ENCODE results near the gene INTS6.

Gene INTS6

DNA sequence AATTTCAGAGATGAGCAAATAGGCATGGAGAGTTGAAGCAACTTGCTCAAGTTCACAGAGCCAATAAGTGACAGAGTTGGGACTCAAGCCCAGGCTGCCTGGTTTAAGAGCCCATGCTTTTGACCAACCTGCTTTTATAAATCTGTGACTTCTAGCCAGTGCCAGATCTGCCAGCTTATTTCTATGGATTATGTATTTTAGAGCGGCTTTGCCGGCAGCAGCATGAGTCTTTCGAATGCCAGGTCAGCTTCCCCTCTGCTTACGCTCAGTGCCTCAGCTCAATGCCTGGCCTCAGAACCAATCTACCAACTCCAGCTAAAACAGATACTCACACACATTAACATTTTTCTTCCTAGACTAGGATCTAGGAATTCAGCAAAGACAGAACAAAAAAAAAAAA lies 111.0 kb downstream of the INTS6 start:
- DNase-seq = no peak

DNA sequence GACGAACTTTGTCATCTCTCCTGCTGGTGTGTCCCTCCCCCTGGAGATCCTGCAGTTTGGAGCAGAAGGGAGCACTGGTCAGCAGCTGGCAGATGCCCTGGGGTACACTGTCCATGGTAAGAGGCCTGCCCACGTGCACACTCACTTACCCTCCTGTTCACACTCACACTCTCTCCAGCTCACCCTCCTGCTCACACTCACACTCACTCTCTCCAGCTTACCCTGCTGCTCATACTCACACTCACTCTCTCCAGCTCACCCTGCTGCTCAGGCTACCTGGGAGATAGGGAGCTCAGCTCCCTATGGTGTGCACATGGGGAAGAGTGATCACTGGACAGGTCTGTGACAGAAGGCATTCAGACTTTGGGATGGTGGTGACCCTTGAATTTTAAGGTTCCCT lies 111.6 kb downstream of the INTS6 start:
- DNase-seq = no peak

DNA sequence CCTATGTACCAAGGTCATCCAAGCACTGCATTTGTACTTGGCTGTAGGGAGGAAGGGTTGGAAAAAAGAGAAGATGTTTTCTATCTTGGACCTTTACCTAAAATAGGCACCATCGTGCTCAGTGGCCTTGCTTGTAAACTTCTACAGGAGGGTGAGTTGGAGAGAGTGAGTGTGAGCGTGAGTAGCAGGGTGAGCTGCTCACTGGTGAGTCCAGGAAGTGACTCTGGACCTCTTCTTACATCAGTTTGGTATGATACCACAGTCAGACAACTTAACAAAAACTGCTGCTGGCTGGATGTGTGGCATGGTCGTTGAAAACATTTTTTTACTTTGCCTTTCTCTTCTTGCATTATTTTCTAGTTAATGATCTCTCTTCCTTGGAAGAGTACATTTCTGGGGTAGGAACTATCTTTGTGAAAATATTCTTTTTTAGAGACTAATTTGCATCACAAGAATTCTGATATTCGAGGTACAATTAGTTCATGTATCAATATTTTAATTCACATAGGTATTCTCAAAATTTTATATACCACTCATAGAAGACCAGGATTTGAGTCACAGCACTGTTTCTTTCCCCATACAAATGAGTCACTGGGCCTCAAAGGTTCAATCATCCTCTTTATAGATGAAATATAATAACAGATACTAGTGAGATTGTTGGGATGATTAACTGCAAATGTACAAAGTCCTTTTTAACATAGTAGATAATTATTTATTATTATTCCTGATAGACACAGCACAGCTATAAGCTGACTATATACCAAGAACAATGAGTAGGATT lies 112.7 kb downstream of the INTS6 start:
- DNase-seq = no peak

GRCh38 chr13:51339354-51339753 lies 113.5 kb downstream of the INTS6 start, which contains the start of gene SERPINE3:
TSS of gene SERPINE3 (plus strand) at chr13:51339691. CDS start at chr13:51341092, 1,401 bp downstream.
- DNase-seq = no peak

GRCh38 chr13:51336746-51337145 lies 116.1 kb downstream of the INTS6 start:
- no peak for DNase-seq

- DNase-seq = no peak
These were observed 119.0 kb downstream of the INTS6 start for GRCh38 chr13:51333826-51334225.

DNA sequence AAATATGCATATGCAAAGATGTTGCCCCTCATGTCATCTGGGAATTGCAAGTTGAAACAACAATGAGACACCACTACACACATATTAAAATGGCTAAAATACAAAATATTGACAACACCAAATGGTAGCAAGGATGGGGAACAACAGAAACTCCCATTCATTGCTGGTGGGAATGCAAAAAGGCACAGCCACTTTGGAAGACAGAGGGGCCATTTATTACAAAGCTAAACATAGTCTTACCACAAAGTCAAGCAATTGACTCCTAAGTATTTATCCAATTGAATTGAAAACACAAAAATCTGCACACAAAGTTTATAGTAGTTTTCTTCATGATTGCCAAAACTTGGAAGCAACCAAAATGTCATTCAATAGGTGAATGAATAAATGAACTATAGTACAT lies 119.4 kb downstream of the INTS6 start:
- DNase-seq = no peak

DNA sequence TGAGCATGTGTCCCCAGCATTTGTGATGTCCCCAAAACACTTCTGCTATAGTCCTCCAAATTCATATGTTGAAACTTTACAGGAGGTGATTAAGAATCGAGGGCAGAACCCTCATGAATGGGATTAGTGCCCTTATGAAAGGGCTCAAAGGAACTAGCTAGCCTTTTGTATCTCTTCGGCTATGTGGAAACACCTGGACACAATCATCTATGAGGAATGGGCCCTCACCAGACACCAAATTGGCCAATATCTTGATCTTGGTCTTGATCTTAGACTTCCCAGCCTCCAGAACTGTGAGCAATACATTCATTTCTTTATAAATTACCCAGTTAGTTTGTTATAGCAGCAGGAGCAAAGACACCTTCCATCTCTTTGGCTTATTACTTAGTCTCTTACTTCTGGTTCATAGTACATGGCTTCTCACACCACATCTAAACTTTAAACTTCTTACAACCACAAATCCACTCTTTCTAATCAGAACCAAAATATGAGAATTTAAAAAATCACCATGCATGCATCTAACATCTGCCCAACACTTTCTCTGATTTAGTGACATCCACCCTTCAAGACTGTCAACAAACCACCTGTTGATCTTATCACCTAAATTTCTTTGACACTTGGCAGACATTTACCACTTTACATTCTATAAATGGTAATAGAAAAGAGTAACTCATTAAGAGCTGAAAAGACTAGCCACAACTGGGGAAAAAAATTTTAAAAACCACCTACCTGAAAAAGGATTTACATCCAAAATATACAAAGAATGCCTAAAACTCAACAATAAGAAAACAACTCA lies 120.1 kb downstream of the INTS6 start:
- DNase-seq = no peak

DNA sequence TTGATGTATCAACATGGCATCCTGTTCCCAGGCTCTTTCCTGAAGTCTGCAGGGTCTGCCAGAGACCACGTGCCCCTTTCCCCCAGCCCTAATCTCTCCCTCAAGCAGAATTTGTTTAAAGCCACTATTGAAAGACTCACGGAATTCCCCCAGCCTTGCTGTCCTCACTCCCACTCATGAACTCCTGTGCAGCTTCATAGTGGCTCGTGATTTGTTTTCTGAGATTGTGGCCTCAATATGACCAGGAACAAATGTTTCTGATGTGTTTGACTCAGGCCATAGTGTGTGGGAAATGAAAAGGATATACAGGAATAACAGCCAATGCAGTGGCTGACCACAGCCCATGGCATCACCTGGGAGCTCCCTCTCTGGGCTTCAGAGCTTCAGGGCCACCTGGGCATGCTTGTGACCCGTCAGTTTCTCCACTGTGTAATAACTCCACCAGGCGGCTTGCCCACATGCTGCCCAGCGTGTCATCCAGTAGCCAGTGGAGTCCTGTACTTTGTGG lies 121.4 kb downstream of the INTS6 start:
- no peak for DNase-seq

DNA sequence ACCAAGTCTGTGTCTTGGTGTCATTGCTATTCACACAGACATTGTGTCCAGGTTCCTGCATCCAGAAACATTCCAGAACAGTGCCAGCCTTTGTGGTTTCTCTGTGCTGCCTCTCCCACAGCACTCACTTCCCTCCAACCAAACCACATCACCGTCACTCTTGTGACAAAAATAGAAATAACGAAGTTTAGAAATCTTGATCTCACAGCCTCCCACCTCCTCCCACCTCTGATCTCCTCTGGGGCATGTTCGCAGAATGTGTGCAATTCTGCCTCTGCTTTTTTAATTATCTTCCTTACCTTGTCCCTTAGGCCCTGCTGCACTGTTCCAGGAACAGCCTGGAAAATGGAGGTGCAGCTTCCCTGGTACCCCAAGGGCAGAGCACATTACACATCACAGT lies 122.0 kb downstream of the INTS6 start:
- no peak for DNase-seq

GRCh38 chr13:51329606-51330005 lies 123.2 kb downstream of the INTS6 start:
- DNase-seq = no peak

GRCh38 chr13:51328488-51328887 lies 124.3 kb downstream of the INTS6 start:
- DNase-seq = no peak

DNA sequence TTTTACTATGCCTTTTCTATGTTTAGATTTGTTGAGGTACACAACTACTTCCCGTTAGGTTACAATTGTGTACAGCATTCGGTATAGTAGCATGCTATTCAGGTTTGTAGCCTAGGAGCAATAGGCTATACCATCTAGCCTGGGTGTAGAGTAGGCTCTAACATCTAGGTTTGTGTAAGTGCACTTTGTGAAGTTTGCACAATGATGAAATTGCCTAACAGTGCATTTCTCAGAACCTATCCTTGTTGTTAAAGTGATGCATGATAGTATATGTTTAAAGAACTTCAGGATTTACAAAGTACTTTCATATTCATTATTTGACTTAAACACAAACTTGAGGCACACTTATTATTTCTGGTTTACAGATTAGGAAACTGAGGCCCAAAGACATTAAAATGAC lies 124.9 kb downstream of the INTS6 start:
- DNase-seq = no peak

DNA sequence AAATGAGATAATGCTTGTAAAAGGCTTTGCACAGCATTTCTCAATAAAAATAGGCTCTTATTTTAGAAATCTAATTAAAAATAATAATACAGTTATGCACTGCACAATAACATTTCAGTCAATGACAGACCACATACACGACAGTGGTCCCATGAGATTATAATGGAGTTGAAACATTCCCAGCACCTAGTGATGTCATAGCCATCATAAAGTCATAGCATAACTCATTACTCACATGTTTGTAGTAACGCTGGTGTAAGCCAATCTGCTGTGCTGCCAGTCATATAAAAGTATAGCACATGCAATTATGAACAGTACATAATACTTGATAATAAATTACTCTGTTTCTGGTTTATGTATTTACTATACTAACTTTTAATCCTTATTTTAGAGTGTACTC lies 126.1 kb downstream of the INTS6 start:
- no peak for DNase-seq

- no peak for DNase-seq
These were observed 127.0 kb downstream of the INTS6 start for GRCh38 chr13:51325837-51326236.

DNA sequence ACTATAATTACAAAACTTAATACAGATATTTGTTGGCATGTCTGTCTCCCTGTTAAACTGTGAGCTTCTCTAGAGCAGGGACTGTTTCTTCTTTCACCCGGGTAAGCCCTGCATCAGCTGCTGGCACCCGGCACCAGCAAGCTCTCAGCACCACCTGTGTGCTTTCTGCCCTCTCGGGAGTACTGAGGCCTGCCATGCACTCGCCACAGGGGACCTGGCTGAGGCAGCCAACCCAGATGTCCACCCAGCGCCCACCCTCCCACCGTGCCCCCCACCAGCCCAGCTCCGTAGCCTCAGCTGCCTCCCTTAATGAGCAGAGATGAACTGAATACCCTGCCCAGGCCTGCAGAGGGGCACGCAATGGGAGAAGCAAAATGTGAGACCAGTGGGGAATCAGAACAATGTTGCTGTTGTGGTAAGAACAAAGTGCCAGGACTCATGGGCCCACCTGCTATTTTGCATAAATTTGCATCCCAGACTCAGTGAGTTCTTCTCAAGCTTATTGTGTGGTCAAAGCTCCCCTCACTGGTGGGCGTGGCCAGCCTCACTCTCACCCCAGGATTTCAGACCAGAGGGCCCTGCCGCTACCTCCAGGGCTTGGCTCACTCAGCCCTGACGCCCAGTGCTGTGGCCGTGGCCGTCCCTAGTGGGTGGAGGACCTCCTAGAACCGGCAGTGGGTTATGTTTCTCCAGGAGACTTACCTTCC lies 128.0 kb downstream of the INTS6 start:
- no peak for DNase-seq

DNA sequence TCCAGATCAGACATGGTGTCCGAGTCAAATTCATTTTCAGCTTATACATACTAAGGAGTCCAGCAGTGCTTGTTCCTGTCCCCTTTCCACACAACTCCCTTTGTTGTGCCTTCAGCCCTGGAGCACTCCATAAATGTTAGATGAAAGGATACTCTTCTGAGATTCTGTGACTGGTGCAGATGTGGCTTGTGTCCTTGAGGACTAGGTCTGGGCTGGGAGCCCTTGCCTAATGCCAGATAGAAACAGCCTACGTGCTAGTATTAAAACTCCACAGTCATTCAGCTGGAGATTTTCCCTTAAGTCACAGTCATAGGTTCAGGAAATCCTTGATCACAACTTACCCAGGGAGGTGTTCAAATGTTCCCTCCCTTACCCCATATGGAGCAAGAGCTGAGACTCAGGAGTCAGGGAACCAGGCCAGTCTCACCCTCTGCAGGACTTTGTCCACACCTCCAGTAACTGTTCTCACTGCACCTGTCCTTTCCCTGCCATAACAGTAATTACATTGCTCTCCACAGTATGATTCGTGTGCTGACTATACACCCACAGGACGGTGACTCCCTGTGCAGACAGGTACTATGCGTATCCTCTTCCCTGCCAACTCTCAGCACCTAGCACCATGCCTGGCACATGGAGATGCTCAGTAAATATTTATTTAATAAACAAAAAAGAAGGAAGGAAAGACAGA lies 128.9 kb downstream of the INTS6 start:
- DNase-seq = no peak

DNA sequence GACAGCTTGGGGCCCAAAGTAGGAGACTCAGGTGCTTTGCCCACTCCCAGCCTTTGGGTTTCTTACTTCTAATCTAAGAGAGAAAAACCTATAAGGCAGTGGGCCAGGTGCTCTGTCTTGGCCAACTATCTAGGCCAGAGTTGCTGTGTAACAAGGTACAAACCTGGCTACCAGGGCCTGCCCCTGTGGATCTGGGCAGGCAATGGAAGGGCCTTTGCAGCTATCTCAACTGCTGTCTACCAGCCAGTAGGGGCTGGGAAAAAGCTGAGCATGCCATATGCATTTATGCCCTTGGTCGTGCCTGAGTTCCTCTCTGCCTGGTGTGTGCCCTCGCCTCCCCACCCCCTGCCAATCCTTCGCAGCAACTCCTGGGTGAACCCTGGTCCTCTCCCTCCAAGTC lies 130.0 kb downstream of the INTS6 start:
- no peak for DNase-seq

DNA sequence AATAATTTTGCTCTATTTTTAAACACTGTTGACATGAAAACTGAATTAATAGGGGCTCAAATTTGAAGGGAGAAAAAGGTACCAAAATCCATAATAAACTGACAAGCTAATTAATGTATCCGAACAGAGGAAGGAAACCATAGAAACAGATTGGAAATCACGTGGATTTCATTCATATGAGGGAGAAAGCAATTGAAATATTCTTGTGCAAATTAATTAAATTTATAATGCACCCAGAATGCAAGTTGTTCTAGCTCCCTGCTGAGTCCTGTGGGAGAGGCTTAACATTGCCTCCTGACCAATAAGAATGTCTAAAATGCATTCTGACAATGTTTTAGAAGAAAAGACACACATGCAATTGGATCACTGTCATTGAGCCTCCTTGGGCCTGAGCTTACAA lies 131.0 kb downstream of the INTS6 start:
- no peak for DNase-seq

- no peak for DNase-seq
These were observed 134.0 kb downstream of the INTS6 start for GRCh38 chr13:51318876-51319275.

- DNase-seq = no peak
These were observed 134.8 kb downstream of the INTS6 start for GRCh38 chr13:51318015-51318414.

DNA sequence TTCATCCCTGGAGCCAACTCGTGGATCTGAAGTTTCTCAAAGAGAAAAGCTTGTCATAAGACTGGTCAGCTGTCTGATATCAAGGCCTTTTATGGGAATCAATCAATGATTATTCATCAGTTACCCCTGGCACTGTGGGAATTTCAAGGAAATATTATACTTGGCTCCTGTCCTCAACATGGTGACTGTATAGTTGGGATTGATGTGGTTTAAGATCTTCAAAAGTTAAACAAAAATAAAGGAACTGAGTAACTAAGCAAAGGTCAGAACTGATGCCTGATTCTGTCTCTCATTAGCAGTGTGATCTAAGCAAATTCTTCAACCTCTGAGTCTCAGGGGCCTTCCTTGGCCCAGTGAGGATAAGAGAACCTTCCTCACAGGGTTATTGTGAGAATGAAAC lies 135.6 kb downstream of the INTS6 start:
- no peak for DNase-seq

DNA sequence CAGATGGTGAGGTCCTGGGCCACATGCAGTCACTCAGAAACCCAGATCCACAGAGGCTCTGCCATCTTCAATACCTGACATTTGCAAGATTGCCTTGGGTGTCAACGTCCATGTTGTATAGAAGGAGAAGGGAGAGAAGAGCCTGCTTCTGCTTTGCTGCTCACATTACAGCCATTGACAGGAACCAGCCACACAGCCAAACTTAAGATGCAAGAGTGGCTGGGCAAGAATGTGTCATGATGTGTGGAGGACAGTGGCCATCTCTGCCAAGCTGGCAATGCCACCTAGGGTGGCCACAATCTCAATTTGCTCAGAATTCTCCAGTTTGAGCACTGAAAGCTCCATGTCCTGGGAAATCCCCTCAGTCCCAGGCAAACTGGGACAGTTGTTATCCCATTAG lies 139.2 kb downstream of the INTS6 start:
- DNase-seq = no peak
